HEK293 (cell line): ENCODE data around the gene PSMG1.

ENCODE experiments used
- GLI2 ChIP-seq: fragments of 450-650 bp; formaldehyde crosslinking; IDR thresholded peaks from 2 replicates; pipeline ENCODE4; 2017; ENCODE audit warnings: missing biosample characterization, missing genetic modification characterization, low read depth, borderline replicate concordance
- REPIN1 ChIP-seq: fragments of 450-650 bp; formaldehyde crosslinking; IDR thresholded peaks from 2 replicates; pipeline ENCODE4 v1.5.1; 2017; ENCODE audit warnings: missing biosample characterization, missing genetic modification characterization, low read depth
- TRIM28 ChIP-seq: IDR thresholded peaks from 2 replicates; pipeline ENCODE4 v1.6.1; 2011; ENCODE audit warnings: low read length, control low read depth, borderline replicate concordance
- YY2 ChIP-seq: fragments of 450-650 bp; formaldehyde crosslinking; IDR thresholded peaks from 2 replicates; pipeline ENCODE4 v1.5.1; 2016; ENCODE audit warnings: missing biosample characterization, missing genetic modification characterization
- ZFP37 ChIP-seq: fragments of 450-650 bp; formaldehyde crosslinking; IDR thresholded peaks from 2 replicates; pipeline ENCODE4 v1.5.1; 2016; ENCODE audit warnings: missing biosample characterization, missing genetic modification characterization
- ZNF112 ChIP-seq: fragments of 450-650 bp; formaldehyde crosslinking; IDR thresholded peaks from 2 replicates; pipeline ENCODE4 v1.5.0; 2017; ENCODE audit warnings: missing biosample characterization, missing genetic modification characterization
- ZNF133 ChIP-seq: fragments of 450-650 bp; formaldehyde crosslinking; IDR thresholded peaks from 2 replicates; pipeline ENCODE4 v1.5.1; 2016; ENCODE audit warnings: missing biosample characterization, missing genetic modification characterization
- ZNF169 ChIP-seq: fragments of 450-650 bp; formaldehyde crosslinking; IDR thresholded peaks from 2 replicates; pipeline ENCODE4 v1.5.1; 2016; ENCODE audit warnings: missing biosample characterization, missing genetic modification characterization
- ZNF174 ChIP-seq: fragments of 450-650 bp; formaldehyde crosslinking; IDR thresholded peaks from 2 replicates; pipeline ENCODE4 v1.5.0; 2017; ENCODE audit warnings: missing biosample characterization, mild to moderate bottlenecking, missing genetic modification characterization
- ZNF2 ChIP-seq: fragments of 450-650 bp; formaldehyde crosslinking; IDR thresholded peaks from 2 replicates; pipeline ENCODE4 v1.5.1; 2016; ENCODE audit warnings: missing biosample characterization, missing genetic modification characterization
- ZNF24 ChIP-seq: fragments of 450-650 bp; formaldehyde crosslinking; IDR thresholded peaks from 2 replicates; pipeline ENCODE4 v1.5.1; 2016; ENCODE audit warnings: missing biosample characterization, missing genetic modification characterization
- ZNF341 ChIP-seq: fragments of 450-650 bp; formaldehyde crosslinking; IDR thresholded peaks from 2 replicates; pipeline ENCODE4; 2016; ENCODE audit warnings: low read depth, missing biosample characterization, missing genetic modification characterization
- ZNF394 ChIP-seq: fragments of 450-650 bp; formaldehyde crosslinking; IDR thresholded peaks from 2 replicates; pipeline ENCODE4 v1.5.1; 2016; ENCODE audit warnings: missing biosample characterization, missing genetic modification characterization, mild to moderate bottlenecking, moderate library complexity, borderline replicate concordance
- ZNF423 ChIP-seq: fragments of 450-650 bp; formaldehyde crosslinking; IDR thresholded peaks from 2 replicates; pipeline ENCODE4 v1.5.1; 2016; ENCODE audit warnings: missing biosample characterization, missing genetic modification characterization
- ZNF48 ChIP-seq: fragments of 450-650 bp; formaldehyde crosslinking; IDR thresholded peaks from 2 replicates; pipeline ENCODE4 v1.5.1; 2016; ENCODE audit warnings: missing biosample characterization, missing genetic modification characterization
- ZNF514 ChIP-seq: fragments of 450-650 bp; formaldehyde crosslinking; IDR thresholded peaks from 2 replicates; pipeline ENCODE4 v1.5.1; 2016; ENCODE audit warnings: missing biosample characterization, missing genetic modification characterization
- ZNF521 ChIP-seq: fragments of 450-650 bp; formaldehyde crosslinking; IDR thresholded peaks from 2 replicates; pipeline ENCODE4 v1.5.1; 2017; ENCODE audit warnings: missing biosample characterization, mild to moderate bottlenecking, missing genetic modification characterization
- ZNF585B ChIP-seq: fragments of 450-650 bp; formaldehyde crosslinking; IDR thresholded peaks from 2 replicates; pipeline ENCODE4 v1.5.1; 2016; ENCODE audit warnings: missing biosample characterization, missing genetic modification characterization
- ZNF596 ChIP-seq: fragments of 450-650 bp; IDR thresholded peaks from 2 replicates; pipeline ENCODE4 v1.5.0; 2018; ENCODE audit warnings: missing biosample characterization, mild to moderate bottlenecking, missing genetic modification characterization, moderate library complexity
- TF ChIP-seq, protein P1 (sequence below): fragments of 450-650 bp; formaldehyde crosslinking; IDR thresholded peaks from 2 replicates; pipeline ENCODE4 v1.5.1; 2016; ENCODE audit warnings: missing biosample characterization, missing genetic modification characterization
- TF ChIP-seq, protein P2 (sequence below): fragments of 450-650 bp; formaldehyde crosslinking; optimal IDR thresholded peaks from 2 replicates; pipeline ENCODE3; 2016; ENCODE audit warnings: missing biosample characterization, mild to moderate bottlenecking, missing genetic modification characterization
- TF ChIP-seq, protein P3 (sequence below): fragments of 450-650 bp; formaldehyde crosslinking; IDR thresholded peaks from 2 replicates; pipeline ENCODE4 v1.5.1; 2016; ENCODE audit warnings: missing biosample characterization, missing genetic modification characterization
- TF ChIP-seq, protein P4 (sequence below): fragments of 450-650 bp; formaldehyde crosslinking; IDR thresholded peaks from 2 replicates; pipeline ENCODE4 v1.5.1; 2016; ENCODE audit warnings: missing biosample characterization, missing genetic modification characterization
- TF ChIP-seq, protein P5 (sequence below): fragments of 450-650 bp; formaldehyde crosslinking; IDR thresholded peaks from 2 replicates; pipeline ENCODE4 v1.5.1; 2016; ENCODE audit warnings: missing biosample characterization, missing genetic modification characterization
- TF ChIP-seq, protein P6 (sequence below): fragments of 450-650 bp; formaldehyde crosslinking; IDR thresholded peaks from 2 replicates; pipeline ENCODE4 v1.5.1; 2016; ENCODE audit warnings: missing biosample characterization, missing genetic modification characterization
- TF ChIP-seq, protein P7 (sequence below): sonication (generic); formaldehyde crosslinking; IDR thresholded peaks from 2 replicates; pipeline ENCODE4 v1.8.1; 2022; ENCODE audit warnings: mild to moderate bottlenecking, moderate library complexity, missing genetic modification reagents
- TF ChIP-seq, protein P8 (sequence below): fragments of 450-650 bp; formaldehyde crosslinking; IDR thresholded peaks from 2 replicates; pipeline ENCODE4 v1.5.1; 2016; ENCODE audit warnings: missing biosample characterization, missing genetic modification characterization

Gene PSMG1

DNA sequence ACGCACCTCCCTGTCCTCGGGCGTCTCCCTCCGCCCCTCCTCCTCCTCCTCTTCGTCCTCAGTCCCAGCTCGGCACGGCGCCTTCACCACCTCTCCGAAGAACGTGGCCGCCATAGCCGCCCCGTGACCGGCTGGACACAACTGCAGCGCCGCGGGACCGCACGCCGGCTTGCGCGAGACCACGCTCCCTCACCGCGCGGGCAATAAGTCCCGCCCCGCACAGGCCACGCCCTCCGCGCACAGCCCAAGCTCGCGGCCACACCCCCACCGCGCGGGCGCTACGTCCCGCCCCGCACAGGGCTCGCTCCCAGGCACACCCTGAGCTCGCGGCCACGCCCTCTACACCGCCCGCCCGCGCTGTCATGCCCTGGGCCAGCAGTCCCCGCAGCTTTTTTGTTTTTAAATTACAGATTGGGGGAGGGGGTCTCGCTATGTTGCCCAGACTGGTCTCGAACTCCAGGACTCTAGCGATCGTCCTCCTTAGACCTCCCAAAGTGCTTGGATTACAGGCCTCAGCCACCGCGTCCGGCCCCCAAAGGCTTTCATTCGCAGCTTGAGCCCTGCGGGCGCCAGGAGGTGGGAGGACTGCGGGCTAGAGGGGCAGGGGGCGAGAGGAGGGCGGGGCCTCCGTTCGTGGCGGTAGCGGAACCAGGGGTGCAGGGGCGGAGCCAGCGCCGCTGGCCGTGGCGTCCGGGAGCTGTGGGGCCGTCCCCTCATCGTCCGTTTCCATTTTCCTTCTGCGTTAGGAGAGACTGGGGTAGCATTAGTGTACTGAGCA, at the start of gene PSMG1 (continued):
- TF ChIP-seq, protein P1, sequence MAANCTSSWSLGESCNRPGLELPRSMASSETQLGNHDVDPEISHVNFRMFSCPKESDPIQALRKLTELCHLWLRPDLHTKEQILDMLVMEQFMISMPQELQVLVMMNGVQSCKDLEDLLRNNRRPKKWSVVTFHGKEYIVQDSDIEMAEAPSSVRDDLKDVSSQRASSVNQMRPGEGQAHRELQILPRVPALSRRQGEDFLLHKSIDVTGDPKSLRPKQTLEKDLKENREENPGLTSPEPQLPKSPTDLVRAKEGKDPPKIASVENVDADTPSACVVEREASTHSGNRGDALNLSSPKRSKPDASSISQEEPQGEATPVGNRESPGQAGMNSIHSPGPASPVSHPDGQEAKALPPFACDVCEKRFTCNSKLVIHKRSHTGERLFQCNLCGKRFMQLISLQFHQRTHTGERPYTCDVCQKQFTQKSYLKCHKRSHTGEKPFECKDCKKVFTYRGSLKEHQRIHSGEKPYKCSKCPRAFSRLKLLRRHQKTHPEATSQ, result peak; percentile 13; the same call in 1 of the 2 replicates
- TF ChIP-seq, protein P2, sequence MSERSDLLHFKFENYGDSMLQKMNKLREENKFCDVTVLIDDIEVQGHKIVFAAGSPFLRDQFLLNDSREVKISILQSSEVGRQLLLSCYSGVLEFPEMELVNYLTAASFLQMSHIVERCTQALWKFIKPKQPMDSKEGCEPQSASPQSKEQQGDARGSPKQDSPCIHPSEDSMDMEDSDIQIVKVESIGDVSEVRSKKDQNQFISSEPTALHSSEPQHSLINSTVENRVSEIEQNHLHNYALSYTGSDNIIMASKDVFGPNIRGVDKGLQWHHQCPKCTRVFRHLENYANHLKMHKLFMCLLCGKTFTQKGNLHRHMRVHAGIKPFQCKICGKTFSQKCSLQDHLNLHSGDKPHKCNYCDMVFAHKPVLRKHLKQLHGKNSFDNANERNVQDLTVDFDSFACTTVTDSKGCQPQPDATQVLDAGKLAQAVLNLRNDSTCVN (tag by site-specific recombination), result peak; percentile 100
- TF ChIP-seq REPIN1 (tag by site-specific recombination) (peak; percentile 80; the same call in 1 of the 2 replicates), ZNF596 (tag by site-specific recombination) (no peak), ZNF48 (tag by site-specific recombination) (no peak), ZNF341 (tag by site-specific recombination) (peak; percentile 66; the same call in 1 of the 2 replicates), ZNF521 (tag by site-specific recombination) (no peak), ZNF585B (tag by site-specific recombination) (no peak), ZNF24 (tag by site-specific recombination) (0 out of 2 replicates have a peak, but pooled peaks have one; percentile 59), YY2 (tag by site-specific recombination) (no peak; the same call in none of the 2 replicates), TRIM28 (peak; percentile 77), ZNF2 (peak; percentile 84; the same call in 1 of the 2 replicates), GLI2 (no peak), ZFP37 (peak; percentile 97), ZNF174 (tag by site-specific recombination) (no peak), ZNF112 (tag by site-specific recombination) (no peak), ZNF394 (tag by site-specific recombination) (peak; percentile 69; the same call in 1 of the 2 replicates), ZNF169 (no peak), ZNF423 (peak; percentile 69), ZNF514 (no peak), ZNF133 (tag by site-specific recombination) (no peak)
- TF ChIP-seq, protein P3, sequence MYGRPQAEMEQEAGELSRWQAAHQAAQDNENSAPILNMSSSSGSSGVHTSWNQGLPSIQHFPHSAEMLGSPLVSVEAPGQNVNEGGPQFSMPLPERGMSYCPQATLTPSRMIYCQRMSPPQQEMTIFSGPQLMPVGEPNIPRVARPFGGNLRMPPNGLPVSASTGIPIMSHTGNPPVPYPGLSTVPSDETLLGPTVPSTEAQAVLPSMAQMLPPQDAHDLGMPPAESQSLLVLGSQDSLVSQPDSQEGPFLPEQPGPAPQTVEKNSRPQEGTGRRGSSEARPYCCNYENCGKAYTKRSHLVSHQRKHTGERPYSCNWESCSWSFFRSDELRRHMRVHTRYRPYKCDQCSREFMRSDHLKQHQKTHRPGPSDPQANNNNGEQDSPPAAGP, result peak; percentile 94
- TF ChIP-seq, protein P4, sequence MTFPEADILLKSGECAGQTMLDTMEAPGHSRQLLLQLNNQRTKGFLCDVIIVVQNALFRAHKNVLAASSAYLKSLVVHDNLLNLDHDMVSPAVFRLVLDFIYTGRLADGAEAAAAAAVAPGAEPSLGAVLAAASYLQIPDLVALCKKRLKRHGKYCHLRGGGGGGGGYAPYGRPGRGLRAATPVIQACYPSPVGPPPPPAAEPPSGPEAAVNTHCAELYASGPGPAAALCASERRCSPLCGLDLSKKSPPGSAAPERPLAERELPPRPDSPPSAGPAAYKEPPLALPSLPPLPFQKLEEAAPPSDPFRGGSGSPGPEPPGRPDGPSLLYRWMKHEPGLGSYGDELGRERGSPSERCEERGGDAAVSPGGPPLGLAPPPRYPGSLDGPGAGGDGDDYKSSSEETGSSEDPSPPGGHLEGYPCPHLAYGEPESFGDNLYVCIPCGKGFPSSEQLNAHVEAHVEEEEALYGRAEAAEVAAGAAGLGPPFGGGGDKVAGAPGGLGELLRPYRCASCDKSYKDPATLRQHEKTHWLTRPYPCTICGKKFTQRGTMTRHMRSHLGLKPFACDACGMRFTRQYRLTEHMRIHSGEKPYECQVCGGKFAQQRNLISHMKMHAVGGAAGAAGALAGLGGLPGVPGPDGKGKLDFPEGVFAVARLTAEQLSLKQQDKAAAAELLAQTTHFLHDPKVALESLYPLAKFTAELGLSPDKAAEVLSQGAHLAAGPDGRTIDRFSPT (tag by site-specific recombination), result no peak
- TF ChIP-seq, protein P5, sequence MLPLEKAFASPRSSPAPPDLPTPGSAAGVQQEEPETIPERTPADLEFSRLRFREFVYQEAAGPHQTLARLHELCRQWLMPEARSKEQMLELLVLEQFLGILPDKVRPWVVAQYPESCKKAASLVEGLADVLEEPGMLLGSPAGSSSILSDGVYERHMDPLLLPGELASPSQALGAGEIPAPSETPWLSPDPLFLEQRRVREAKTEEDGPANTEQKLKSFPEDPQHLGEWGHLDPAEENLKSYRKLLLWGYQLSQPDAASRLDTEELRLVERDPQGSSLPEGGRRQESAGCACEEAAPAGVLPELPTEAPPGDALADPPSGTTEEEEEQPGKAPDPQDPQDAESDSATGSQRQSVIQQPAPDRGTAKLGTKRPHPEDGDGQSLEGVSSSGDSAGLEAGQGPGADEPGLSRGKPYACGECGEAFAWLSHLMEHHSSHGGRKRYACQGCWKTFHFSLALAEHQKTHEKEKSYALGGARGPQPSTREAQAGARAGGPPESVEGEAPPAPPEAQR (tag by site-specific recombination), result no peak
- TF ChIP-seq, protein P6, sequence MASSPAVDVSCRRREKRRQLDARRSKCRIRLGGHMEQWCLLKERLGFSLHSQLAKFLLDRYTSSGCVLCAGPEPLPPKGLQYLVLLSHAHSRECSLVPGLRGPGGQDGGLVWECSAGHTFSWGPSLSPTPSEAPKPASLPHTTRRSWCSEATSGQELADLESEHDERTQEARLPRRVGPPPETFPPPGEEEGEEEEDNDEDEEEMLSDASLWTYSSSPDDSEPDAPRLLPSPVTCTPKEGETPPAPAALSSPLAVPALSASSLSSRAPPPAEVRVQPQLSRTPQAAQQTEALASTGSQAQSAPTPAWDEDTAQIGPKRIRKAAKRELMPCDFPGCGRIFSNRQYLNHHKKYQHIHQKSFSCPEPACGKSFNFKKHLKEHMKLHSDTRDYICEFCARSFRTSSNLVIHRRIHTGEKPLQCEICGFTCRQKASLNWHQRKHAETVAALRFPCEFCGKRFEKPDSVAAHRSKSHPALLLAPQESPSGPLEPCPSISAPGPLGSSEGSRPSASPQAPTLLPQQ (tag by site-specific recombination), result peak; percentile 76
- TF ChIP-seq, protein P7, sequence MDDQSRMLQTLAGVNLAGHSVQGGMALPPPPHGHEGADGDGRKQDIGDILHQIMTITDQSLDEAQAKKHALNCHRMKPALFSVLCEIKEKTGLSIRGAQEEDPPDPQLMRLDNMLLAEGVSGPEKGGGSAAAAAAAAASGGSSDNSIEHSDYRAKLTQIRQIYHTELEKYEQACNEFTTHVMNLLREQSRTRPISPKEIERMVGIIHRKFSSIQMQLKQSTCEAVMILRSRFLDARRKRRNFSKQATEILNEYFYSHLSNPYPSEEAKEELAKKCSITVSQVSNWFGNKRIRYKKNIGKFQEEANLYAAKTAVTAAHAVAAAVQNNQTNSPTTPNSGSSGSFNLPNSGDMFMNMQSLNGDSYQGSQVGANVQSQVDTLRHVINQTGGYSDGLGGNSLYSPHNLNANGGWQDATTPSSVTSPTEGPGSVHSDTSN (CRISPR knock-in tag), result peak; percentile 90
- TF ChIP-seq, protein P8, sequence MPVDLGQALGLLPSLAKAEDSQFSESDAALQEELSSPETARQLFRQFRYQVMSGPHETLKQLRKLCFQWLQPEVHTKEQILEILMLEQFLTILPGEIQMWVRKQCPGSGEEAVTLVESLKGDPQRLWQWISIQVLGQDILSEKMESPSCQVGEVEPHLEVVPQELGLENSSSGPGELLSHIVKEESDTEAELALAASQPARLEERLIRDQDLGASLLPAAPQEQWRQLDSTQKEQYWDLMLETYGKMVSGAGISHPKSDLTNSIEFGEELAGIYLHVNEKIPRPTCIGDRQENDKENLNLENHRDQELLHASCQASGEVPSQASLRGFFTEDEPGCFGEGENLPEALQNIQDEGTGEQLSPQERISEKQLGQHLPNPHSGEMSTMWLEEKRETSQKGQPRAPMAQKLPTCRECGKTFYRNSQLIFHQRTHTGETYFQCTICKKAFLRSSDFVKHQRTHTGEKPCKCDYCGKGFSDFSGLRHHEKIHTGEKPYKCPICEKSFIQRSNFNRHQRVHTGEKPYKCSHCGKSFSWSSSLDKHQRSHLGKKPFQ (tag by site-specific recombination), result 0 out of 2 replicates have a peak, but pooled peaks have one; percentile 45
